Muscle of leg (tissue), 11 donors: Measurements from ENCODE around the gene ACTR1B. TPM values are rescaled to one million over a fixed set of nuclear protein-coding genes. Genes with fewer than 3 reads are reported as not detected.
"Not testable (repeated sequence)": the region's sequence is repeated elsewhere in the genome, so short reads cannot be mapped to it uniquely, and the experiment has no call there.

ENCODE experiments used
- DNase-seq: peaks from one replicate; pipeline ENCODE4 v3.0.0; 2013
- H3K27ac ChIP-seq: one replicate; pipeline ENCODE4 v1.5.1; 2013; ENCODE audit warnings: mild to moderate bottlenecking, low read length, control low read depth
- H3K27me3 ChIP-seq: one replicate; pipeline ENCODE4 v1.6.1; 2013; ENCODE audit warnings: low read length; ENCODE audit not compliant: control insufficient read depth, insufficient read depth
- H3K36me3 ChIP-seq: one replicate; pipeline ENCODE4 v1.6.1; 2013; ENCODE audit warnings: low read length; ENCODE audit not compliant: control insufficient read depth, insufficient read depth
- H3K4me1 ChIP-seq: one replicate; pipeline ENCODE4 v1.6.1; 2013; ENCODE audit warnings: low read length; ENCODE audit not compliant: control insufficient read depth, insufficient read depth
- H3K4me3 ChIP-seq: one replicate; pipeline ENCODE4 v1.5.1; 2013; ENCODE audit warnings: low read length, control low read depth
- H3K9me3 ChIP-seq: replicated peaks from 2 replicates; pipeline ENCODE4 v1.6.1; 2013; ENCODE audit warnings: low read depth, low read length; ENCODE audit not compliant: control insufficient read depth
- WGBS: methylation state at CpG from one replicate; pipeline ENCODE4 v1.1.5; 2013; ENCODE audit warnings: missing lambda C conversion rate; ENCODE audit not compliant: insufficient coverage; 5-methylcytosine and 5-hydroxymethylcytosine counted together
- polyA plus RNA-seq, 8 donors: library from polyadenylated mRNA; unstranded; fragments of 120-200 nt; gene quantifications; one replicate each; pipeline versions ENCODE4 v1.2.1 to v1.2.3, GENCODE V29; 2013; ENCODE audit warnings: inconsistent platforms in 1 of 8, low replicate concordance in 1 of 8; ENCODE audit not compliant: insufficient read length in 8 of 8, insufficient read depth in 1 of 8
- total RNA-seq: library from RNA; stranded (reverse); fragments of 120-200 nt; gene quantifications from one replicate; pipeline ENCODE4 v1.2.4, GENCODE V29; 2013

Gene ACTR1B
- total and polyA plus RNA-seq, 9 donors, result 38.6 to 54.6 (median 49.2) TPM

- not testable (repeated sequence) for H3K4me1 ChIP-seq
- 84% methylated on average over 1 of the region's 1 CpG for WGBS
These were observed 43.4 kb downstream of the ACTR1B start for GRCh38 chr2:97620492-97620891.

GRCh38 chr2:97618939-97619827 lies 44.7 kb downstream of the ACTR1B start:
- not testable (repeated sequence) for H3K4me3 ChIP-seq, H3K36me3 ChIP-seq, DNase-seq, H3K27ac ChIP-seq, H3K4me1 ChIP-seq, H3K9me3 ChIP-seq, H3K27me3 ChIP-seq
- 47% methylated on average over 5 of the region's 14 CpGs for WGBS

More at GRCh38 chr2:97620492-97620891, 43.4 kb downstream of the ACTR1B start:
- H3K9me3 ChIP-seq, H3K27ac ChIP-seq, DNase-seq, H3K4me3 ChIP-seq, H3K36me3 ChIP-seq, H3K27me3 ChIP-seq: not testable (repeated sequence)

DNA sequence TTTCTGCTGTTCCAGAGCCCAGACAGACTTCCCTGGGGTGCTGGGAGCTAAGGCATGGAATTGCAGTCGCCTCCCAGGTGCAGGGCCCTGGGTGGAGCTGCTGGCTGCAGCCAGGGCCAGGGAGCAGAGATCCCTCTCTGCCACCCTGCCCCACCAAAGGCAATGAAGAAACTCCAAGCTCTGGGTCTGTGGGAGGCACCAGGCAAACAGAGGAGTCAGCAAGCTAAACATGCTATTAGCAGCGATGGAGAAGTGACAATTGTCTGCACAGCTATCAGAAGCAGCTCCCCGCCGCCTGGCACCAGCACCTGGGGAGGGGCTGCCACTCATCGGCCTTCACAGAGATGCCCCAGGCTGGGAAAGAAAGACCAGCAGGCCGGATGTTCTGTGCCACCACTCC lies 45.9 kb downstream of the ACTR1B start:
- no peak for DNase-seq

GRCh38 chr2:97615746-97616145 lies 48.1 kb downstream of the ACTR1B start:
- not testable (repeated sequence) for H3K4me1 ChIP-seq, H3K36me3 ChIP-seq, DNase-seq, H3K27me3 ChIP-seq, H3K27ac ChIP-seq, H3K9me3 ChIP-seq, H3K4me3 ChIP-seq
- WGBS, result no CpG with 5 or more reads among the region's 8 CpGs

More for the DNA sequence above, 45.9 kb downstream of the ACTR1B start:
- Histone ChIP-seq H3K36me3 (no peaks in the 10 kb centered on the region), H3K27me3 (no peaks in the 10 kb centered on the region), H3K27ac (no peak overlapping the region), H3K4me1 (no peaks in the 10 kb centered on the region), H3K9me3 (no peaks in the 10 kb centered on the region), H3K4me3 (no peak overlapping the region)
- WGBS, result 83% methylated on average over 5 of the region's 6 CpGs

GRCh38 chr2:97611895-97612294 lies 51.9 kb downstream of the ACTR1B start:
- not testable (repeated sequence) for DNase-seq, H3K36me3 ChIP-seq, H3K4me1 ChIP-seq, H3K27ac ChIP-seq, H3K4me3 ChIP-seq, H3K27me3 ChIP-seq, H3K9me3 ChIP-seq
- no CpG with 5 or more reads among the region's 7 CpGs for WGBS

DNA sequence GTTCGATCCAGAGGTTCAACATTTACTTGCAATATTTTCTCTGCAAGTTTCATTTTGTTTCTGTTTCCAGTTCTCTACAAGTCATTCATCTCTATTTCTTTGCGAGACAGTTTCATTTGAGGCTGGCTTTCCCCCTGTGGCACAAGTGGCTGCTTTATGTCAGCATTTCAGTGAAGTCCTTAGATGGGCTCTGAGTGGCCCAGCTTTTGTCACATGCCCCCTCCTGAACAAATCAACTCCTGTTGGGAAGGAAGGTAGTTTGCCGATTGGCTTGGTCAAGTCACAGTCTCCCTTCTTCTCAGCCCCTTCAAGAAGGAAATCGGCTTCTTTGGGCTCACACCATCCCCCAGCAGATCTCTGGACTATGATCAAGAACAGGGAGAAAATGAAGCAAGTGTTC lies 55.1 kb downstream of the ACTR1B start:
- DNase-seq, H3K27ac ChIP-seq, H3K36me3 ChIP-seq, H3K4me3 ChIP-seq, H3K9me3 ChIP-seq, H3K4me1 ChIP-seq, H3K27me3 ChIP-seq: not testable (repeated sequence)
- WGBS, result 92% methylated on average over 1 of the region's 4 CpGs

Other genes with a start within 250 kb of the ACTR1B start
- 50.6 TPM for gene ANKRD36B, start 74.2 kb downstream of the ACTR1B start, total RNA-seq
- 10 to 100 TPM in 6 of 8 donors, 1 to 10 TPM in 2; 7.3 to 31.5 (median 13.6) TPM for gene ANKRD36B, start 74.2 kb downstream of the ACTR1B start, polyA plus RNA-seq
- gene COX5B, start 18.0 kb downstream of the ACTR1B start, total RNA-seq, result 325 TPM
- 100 to 1,000 TPM; 140 to 216 (median 183) TPM for gene COX5B, start 18.0 kb downstream of the ACTR1B start, polyA plus RNA-seq
- gene C2orf92, start 5.7 kb upstream of the ACTR1B start, total RNA-seq, result 9.1 TPM
- gene C2orf92, start 5.7 kb upstream of the ACTR1B start, polyA plus RNA-seq, result 10 to 100 TPM in 5 of 8 donors, 1 to 10 TPM in 3; 4.6 to 21.1 (median 12.5) TPM
- gene ZAP70, start 49.5 kb upstream of the ACTR1B start, total RNA-seq, result 3.2 TPM
- 1 to 10 TPM; 2.0 to 6.0 (median 3.4) TPM for gene ZAP70, start 49.5 kb upstream of the ACTR1B start, polyA plus RNA-seq